A673 (cell line): ENCODE results near the gene PIGS.

ENCODE experiments used
- EZH2 ChIP-seq: fragments of 200-600 bp; sonication (generic); IDR thresholded peaks from 2 replicates; pipeline ENCODE4 v1.6.1; 2017; ENCODE audit warnings: borderline replicate concordance, low read depth, mild to moderate bottlenecking, mixed read lengths, antibody characterized with exemption, low read length; ENCODE audit not compliant: poor library complexity, severe bottlenecking
- TF ChIP-seq, protein P1 (sequence below): fragments of 300-800, 200-600 bp; sonication (generic); conservative IDR thresholded peaks from 2 replicates; pipeline ENCODE4 v1.5.1; 2017; ENCODE audit warnings: low read depth, mild to moderate bottlenecking, antibody characterized with exemption, low read length, moderate library complexity, mixed read lengths

DNA sequence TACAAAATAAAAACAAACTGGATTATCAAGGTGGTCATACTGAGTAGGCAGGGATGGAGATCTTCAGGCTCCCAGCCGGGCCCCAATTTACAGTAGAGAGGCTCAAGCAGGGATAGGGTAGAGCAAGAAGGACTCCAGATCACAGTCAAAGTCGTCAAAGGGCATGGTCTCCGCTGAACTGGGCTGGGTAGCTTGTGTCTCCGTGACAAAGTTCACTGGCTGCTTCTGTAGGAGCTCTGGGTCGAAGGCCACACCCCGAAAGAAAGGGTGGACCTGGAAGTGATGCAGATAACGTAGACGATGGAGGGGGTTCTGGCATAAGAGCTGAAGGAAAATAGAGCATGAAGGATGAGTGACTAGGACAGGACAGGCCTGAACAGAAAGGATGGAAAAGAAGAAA is 39.1 kb upstream of the PIGS start:
- TF ChIP-seq, protein P1, sequence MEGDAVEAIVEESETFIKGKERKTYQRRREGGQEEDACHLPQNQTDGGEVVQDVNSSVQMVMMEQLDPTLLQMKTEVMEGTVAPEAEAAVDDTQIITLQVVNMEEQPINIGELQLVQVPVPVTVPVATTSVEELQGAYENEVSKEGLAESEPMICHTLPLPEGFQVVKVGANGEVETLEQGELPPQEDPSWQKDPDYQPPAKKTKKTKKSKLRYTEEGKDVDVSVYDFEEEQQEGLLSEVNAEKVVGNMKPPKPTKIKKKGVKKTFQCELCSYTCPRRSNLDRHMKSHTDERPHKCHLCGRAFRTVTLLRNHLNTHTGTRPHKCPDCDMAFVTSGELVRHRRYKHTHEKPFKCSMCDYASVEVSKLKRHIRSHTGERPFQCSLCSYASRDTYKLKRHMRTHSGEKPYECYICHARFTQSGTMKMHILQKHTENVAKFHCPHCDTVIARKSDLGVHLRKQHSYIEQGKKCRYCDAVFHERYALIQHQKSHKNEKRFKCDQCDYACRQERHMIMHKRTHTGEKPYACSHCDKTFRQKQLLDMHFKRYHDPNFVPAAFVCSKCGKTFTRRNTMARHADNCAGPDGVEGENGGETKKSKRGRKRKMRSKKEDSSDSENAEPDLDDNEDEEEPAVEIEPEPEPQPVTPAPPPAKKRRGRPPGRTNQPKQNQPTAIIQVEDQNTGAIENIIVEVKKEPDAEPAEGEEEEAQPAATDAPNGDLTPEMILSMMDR = no peak
- TF ChIP-seq EZH2 = no peak
